IMR-90 (cell line): Measurements from ENCODE around the gene ZCCHC14. TPM values are rescaled to one million over a fixed set of nuclear protein-coding genes. Genes with fewer than 3 reads are reported as not detected.

Experiments
- ATAC-seq: fragments of 200-7000 bp; cut with Tn5 transposase; 2 replicates; pipeline ENCODE4 v1.9.1; 2020; ENCODE audit warnings: low read depth, mild to moderate bottlenecking, moderate library complexity
- BruUV-seq: library from RNA; stranded (reverse); fragments of 400-500 nt; replicated peaks from 2 replicates; lab custom pipeline; 2021; lab: Mats Ljungman, UMichigan
- CTCF ChIA-PET: fragments of 300-600 bp; formaldehyde crosslinking; extraction: SDS; loops from one replicate; lab custom pipeline; 2021; ENCODE audit warnings: antibody characterized with exemption; lab: Yijun Ruan, JAX
- POLR2A ChIA-PET: fragments of 300-600 bp; sonication (Branson Sonifier 250); formaldehyde crosslinking; loops from one replicate; lab custom pipeline; 2022; ENCODE audit warnings: antibody characterized with exemption; ENCODE audit not compliant: unreplicated experiment; lab: Charles Lee
- DNase-seq: peaks from one replicate; pipeline ENCODE4 v3.0.0; 2013
- H2AFZ ChIP-seq: replicated peaks from 2 replicates; pipeline ENCODE3; 2013; ENCODE audit warnings: low read length, mild to moderate bottlenecking; ENCODE audit not compliant: poor library complexity
- H2AK5ac ChIP-seq: 2 replicates; pipeline ENCODE4 v1.6.1; 2013; ENCODE audit warnings: low read depth, low read length, inconsistent platforms
- H2AK9ac ChIP-seq: replicated peaks from 2 replicates; pipeline ENCODE3; 2013; ENCODE audit warnings: mild to moderate bottlenecking, low read depth, low read length, moderate library complexity; ENCODE audit not compliant: poor library complexity
- H2BK120ac ChIP-seq: 2 replicates; pipeline ENCODE4 v1.6.1; 2013; ENCODE audit warnings: low read depth, low read length, inconsistent platforms
- H2BK15ac ChIP-seq: 3 replicates; pipeline ENCODE4 v1.6.1; 2013; ENCODE audit warnings: low read depth, low read length, inconsistent platforms
- H2BK20ac ChIP-seq: 2 replicates; pipeline ENCODE4 v1.6.1; 2013; ENCODE audit warnings: low read depth, mild to moderate bottlenecking, inconsistent platforms, low read length, moderate library complexity
- H2BK5ac ChIP-seq: 2 replicates; pipeline ENCODE4 v1.6.1; 2013; ENCODE audit warnings: mild to moderate bottlenecking, low read depth, low read length, inconsistent platforms; ENCODE audit not compliant: poor library complexity, severe bottlenecking
- H3K14ac ChIP-seq: replicated peaks from 2 replicates; pipeline ENCODE4 v1.6.1; 2013; ENCODE audit warnings: low read depth, low read length, inconsistent platforms
- H3K18ac ChIP-seq: 2 replicates; pipeline ENCODE4 v1.6.1; 2013; ENCODE audit warnings: low read depth, low read length, control low read depth
- H3K23ac ChIP-seq: 2 replicates; pipeline ENCODE4 v1.6.1; 2013; ENCODE audit warnings: low read depth, low read length, inconsistent platforms
- H3K27ac ChIP-seq: 2 replicates; pipeline ENCODE4 v1.5.1; 2013; ENCODE audit warnings: mild to moderate bottlenecking, control low read depth, low read length; ENCODE audit not compliant: insufficient read depth
- H3K27me3 ChIP-seq: 2 replicates; pipeline ENCODE4 v1.6.1; 2013; ENCODE audit warnings: low read length; ENCODE audit not compliant: control insufficient read depth, insufficient read depth
- H3K36me3 ChIP-seq: 2 replicates; pipeline ENCODE4 v1.6.1; 2013; ENCODE audit warnings: low read length, mixed read lengths; ENCODE audit not compliant: control insufficient read depth, insufficient read depth
- H3K4ac ChIP-seq: 2 replicates; pipeline ENCODE4 v1.6.1; 2013; ENCODE audit warnings: low read depth, low read length, inconsistent platforms
- H3K4me1 ChIP-seq: 2 replicates; pipeline ENCODE4 v1.6.1; 2013; ENCODE audit warnings: low read length, mixed read lengths; ENCODE audit not compliant: control insufficient read depth, insufficient read depth
- H3K4me2 ChIP-seq: 2 replicates; pipeline ENCODE4 v1.6.1; 2013; ENCODE audit warnings: low read depth, mild to moderate bottlenecking, control low read depth, low read length, moderate library complexity
- H3K4me3 ChIP-seq: 2 replicates; pipeline ENCODE4 v1.5.1; 2013; ENCODE audit warnings: low read depth, mild to moderate bottlenecking, control low read depth, low read length, moderate library complexity; ENCODE audit not compliant: insufficient read depth
- H3K56ac ChIP-seq: 2 replicates; pipeline ENCODE4 v1.6.1; 2013; ENCODE audit warnings: low read length, inconsistent platforms; ENCODE audit not compliant: insufficient read depth; ENCODE audit errors: extremely low read depth
- H3K79me1 ChIP-seq, 2 experiments: 2 replicates each; pipeline ENCODE4 v1.6.1; 2013; ENCODE audit warnings: low read length in 2 of 2, inconsistent platforms in 1 of 2, low read depth in 1 of 2
- H3K9ac ChIP-seq: 2 replicates; pipeline ENCODE4 v1.6.1; 2013; ENCODE audit warnings: low read depth, low read length, control low read depth
- H3K9me1 ChIP-seq: 2 replicates; pipeline ENCODE4 v1.6.1; 2013; ENCODE audit warnings: low read length, inconsistent platforms; ENCODE audit not compliant: insufficient read depth
- H3K9me3 ChIP-seq: 2 replicates; pipeline ENCODE4 v1.6.1; 2013; ENCODE audit warnings: low read length; ENCODE audit not compliant: control insufficient read depth, insufficient read depth
- H4K20me1 ChIP-seq: 2 replicates; pipeline ENCODE4 v1.6.1; 2013; ENCODE audit warnings: low read length, inconsistent platforms; ENCODE audit not compliant: insufficient read depth
- H4K5ac ChIP-seq: 2 replicates; pipeline ENCODE4 v1.6.1; 2013; ENCODE audit warnings: mild to moderate bottlenecking, low read depth, low read length, control low read depth
- H4K8ac ChIP-seq, 2 experiments: 2 replicates each; pipeline ENCODE4 v1.6.1; 2013; ENCODE audit warnings: low read depth in 2 of 2, low read length in 2 of 2, control low read depth in 1 of 2, inconsistent platforms in 1 of 2
- H4K91ac ChIP-seq: 2 replicates; pipeline ENCODE4 v1.6.1; 2013; ENCODE audit warnings: low read depth, low read length, inconsistent platforms; ENCODE audit not compliant: insufficient read depth
- BHLHE40 ChIP-seq: fragments of 150-350 bp; IDR thresholded peaks from 2 replicates; pipeline ENCODE4 v1.6.1; 2016; ENCODE audit warnings: mild to moderate bottlenecking, low read depth, low read length
- CTCF ChIP-seq: conservative IDR thresholded peaks from 2 replicates; pipeline ENCODE4 v1.5.1; 2012; ENCODE audit warnings: mild to moderate bottlenecking, low read depth, low read length, improper control_type of control experiment
- ELK1 ChIP-seq: fragments of 150-350 bp; IDR thresholded peaks from 2 replicates; pipeline ENCODE4 v1.6.1; 2016; ENCODE audit warnings: low read depth, mild to moderate bottlenecking, low read length, moderate library complexity, borderline replicate concordance
- FOS ChIP-seq: fragments of 150-350 bp; IDR thresholded peaks from 2 replicates; pipeline ENCODE4 v1.6.1; 2016; ENCODE audit warnings: low read depth, low read length
- MAFK ChIP-seq: IDR thresholded peaks from 2 replicates; pipeline ENCODE4 v1.6.1; 2012; ENCODE audit warnings: low read depth, low read length, improper control_type of control experiment
- MAZ ChIP-seq: IDR thresholded peaks from 2 replicates; pipeline ENCODE4 v1.6.1; 2012; ENCODE audit warnings: low read depth, mild to moderate bottlenecking, low read length, improper control_type of control experiment, moderate library complexity, borderline replicate concordance
- MXI1 ChIP-seq: IDR thresholded peaks from 2 replicates; pipeline ENCODE4 v1.6.1; 2012; ENCODE audit warnings: low read depth, mild to moderate bottlenecking, low read length, moderate library complexity, borderline replicate concordance
- POLR2A ChIP-seq: IDR thresholded peaks from 2 replicates; pipeline ENCODE4 v1.6.1; 2012; ENCODE audit warnings: mild to moderate bottlenecking, low read depth, low read length
- RAD21 ChIP-seq: IDR thresholded peaks from 2 replicates; pipeline ENCODE4 v1.6.1; 2012; ENCODE audit warnings: low read length, improper control_type of control experiment
- RFX5 ChIP-seq: IDR thresholded peaks from 2 replicates; pipeline ENCODE4 v1.8.0; 2012; ENCODE audit warnings: low read depth, mild to moderate bottlenecking, low read length, moderate library complexity
- SMC3 ChIP-seq: fragments of 150-350 bp; IDR thresholded peaks from 2 replicates; pipeline ENCODE4 v1.6.1; 2016; ENCODE audit warnings: low read depth, mild to moderate bottlenecking, antibody characterized with exemption, low read length, moderate library complexity
- USF2 ChIP-seq: fragments of 150-350 bp; IDR thresholded peaks from 2 replicates; pipeline ENCODE4 v1.6.1; 2017; ENCODE audit warnings: mild to moderate bottlenecking, antibody characterized with exemption, low read length, low read depth
- WGBS, 2 experiments: methylation state at CpG; one replicate each; pipeline versions ENCODE4 v1.1.5 to v1.1.7; 2013; ENCODE audit warnings: missing lambda C conversion rate in 2 of 2; ENCODE audit not compliant: insufficient read length in 1 of 2; ENCODE audit errors: extremely low coverage in 2 of 2; 5-methylcytosine and 5-hydroxymethylcytosine counted together
- dilution Hi-C: fragments of 300-500 bp; cut with HindIII; formaldehyde crosslinking; loops from one replicate; pipeline ENCODE4 v1.14.3; 2018; ENCODE audit warnings: low sequenced_read_pairs; ENCODE audit not compliant: unreplicated experiment
- in situ Hi-C: fragments of 300-500 bp; cut with MboI; formaldehyde crosslinking; loops from 3 replicates; pipeline ENCODE4 v1.14.3; 2019; ENCODE audit warnings: low sequenced_read_pairs, inconsistent platforms, mixed read lengths
- intact Hi-C: fragments of 100-400 bp; cut with micrococcal nuclease; formaldehyde crosslinking; loops from 2 replicates; pipeline ENCODE4 v1.10.0; 2022
- polyA plus RNA-seq, 3 experiments: library from polyadenylated mRNA; depleted of rRNA; stranded (reverse); fragments of >200 nt; gene quantifications; 2 replicates each; pipeline ENCODE4 v1.2.3, GENCODE V29; 2012; ENCODE audit warnings: low replicate concordance in 1 of 3
- total RNA-seq: library from RNA; depleted of rRNA; stranded (reverse); fragments of >200 nt; gene quantifications from 2 replicates; pipeline ENCODE4 v1.2.3, GENCODE V29; 2012

ZCCHC14 gene
- total and polyA plus RNA-seq, 2 of the 4 experiments (the other 2 are of a cell fraction): 2.5 to 5.3 TPM

GRCh38 chr16:87506423-87507350 is 13.9 kb upstream of the ZCCHC14 start (continued):
- TF ChIP-seq RAD21 (no peak), FOS (no peak)

- no peak overlapping the region for H4K5ac ChIP-seq
- BruUV-seq: no TSS peak
- dilution Hi-C loops (no loop called here), intact Hi-C loops (no loop called here), in situ Hi-C loops (no loop called here)
- no peak overlapping the region for H4K8ac ChIP-seq
- H2BK120ac ChIP-seq: no peak overlapping the region
- H3K4me1 ChIP-seq: no peaks in the 10 kb centered on the region
- H3K4ac ChIP-seq: no peak overlapping the region
- no peak overlapping the region for H4K91ac ChIP-seq
- WGBS, 2 experiments: no CpG with 5 or more reads among the region's 2 CpGs
- no peak overlapping the region for H3K27ac ChIP-seq
- H2AFZ ChIP-seq: no peak overlapping the region
- H3K56ac ChIP-seq: no peak overlapping the region
- no peak overlapping the region for H3K23ac ChIP-seq
- no peaks in the 10 kb centered on the region for H3K36me3 ChIP-seq
- CTCF ChIA-PET: no interaction called here
- no peak overlapping the region for H2BK5ac ChIP-seq
- H3K9ac ChIP-seq: no peak overlapping the region
- peaks cover 9% of the 10 kb centered on the region; the same call in 1 of the 2 replicates for H3K9me1 ChIP-seq
- no peak for DNase-seq
- no peak overlapping the region for H3K4me2 ChIP-seq
- peaks cover 4% of the 10 kb centered on the region; the same call in 1 of the 2 replicates for H4K20me1 ChIP-seq
- POLR2A ChIA-PET: no interaction called here
- H3K14ac ChIP-seq: no peak overlapping the region
- H2BK15ac ChIP-seq: no peak overlapping the region
- no peak overlapping the region for H3K18ac ChIP-seq
- H3K4me3 ChIP-seq: no peak overlapping the region
- H2BK20ac ChIP-seq: no peak overlapping the region
- peaks cover 25% of the 10 kb centered on the region for H3K27me3 ChIP-seq
- H2AK9ac ChIP-seq: no peak overlapping the region
- ATAC-seq: no peak
- H3K9me3 ChIP-seq: 0 out of 2 replicates have a peak, but pooled peaks cover 2% of the 10 kb centered on the region
- H2AK5ac ChIP-seq: no peak overlapping the region
- no peaks in the 10 kb centered on the region for H3K79me1 ChIP-seq
- TF ChIP-seq MAZ (no peak), CTCF (no peak), RFX5 (no peak), USF2 (no peak), SMC3 (no peak), POLR2A (no peak), BHLHE40 (no peak), RAD21 (no peak), MAFK (no peak), ELK1 (no peak), MXI1 (no peak)
Observed at GRCh38 chr16:87505834-87506233, 13.0 kb upstream of the ZCCHC14 start.
